Activated CD4-positive, alpha-beta T cell treated with anti-CD3 and anti-CD28 coated beads, Interleukin-2, amount 10 ng/mL, durations not matched to agents 24 days and 14 days (primary cell): ENCODE measurements around the gene KLHL30. TPM values are rescaled to one million over a fixed set of nuclear protein-coding genes. Genes with fewer than 3 reads are reported as not detected.
A peak's percentile ranks its signal among the peaks of the same experiment; 100 is the strongest.

Experiments used
- DNase-seq: peaks from one replicate; pipeline ENCODE4 v3.0.0; 2022
- H3K27ac Mint-ChIP-seq: one replicate; pipeline ENCODE4 v1.8.0; 2022; ENCODE audit warnings: mild to moderate bottlenecking, mixed read lengths
- H3K27me3 Mint-ChIP-seq: one replicate; pipeline ENCODE4 v1.8.0; 2022; ENCODE audit warnings: mixed read lengths
- H3K36me3 Mint-ChIP-seq: one replicate; pipeline ENCODE4 v1.8.0; 2022; ENCODE audit warnings: low read depth, mild to moderate bottlenecking, mixed read lengths
- H3K4me1 Mint-ChIP-seq: one replicate; pipeline ENCODE4 v1.8.0; 2021; ENCODE audit warnings: mixed read lengths
- H3K4me3 Mint-ChIP-seq: one replicate; pipeline ENCODE4 v1.8.0; 2022; ENCODE audit warnings: mild to moderate bottlenecking, moderate library complexity, mixed read lengths
- H3K9me3 Mint-ChIP-seq: one replicate; pipeline ENCODE4 v1.8.0; 2021; ENCODE audit warnings: mixed read lengths
- intact Hi-C: fragments of 100-400 bp; cut with micrococcal nuclease; formaldehyde crosslinking; loops from one replicate; pipeline ENCODE4 v1.15.1; 2023
- total RNA-seq: library from RNA; stranded (reverse); gene quantifications from 2 replicates; pipeline ENCODE4 v1.2.3, GENCODE V29; 2022

Gene KLHL30
- not detected in 2 replicates for total RNA-seq

GRCh38 chr2:238138331-238139195, at the start of gene KLHL30:
Gene KLHL30 (plus strand): TSS chr2:238138668. CDS start chr2:238140755, 2,087 bp downstream.
- no peak within 1 kb of the TSS for H3K4me3 Mint-ChIP-seq
- H3K27ac Mint-ChIP-seq: no peak within 1 kb of the TSS
- H3K4me1 Mint-ChIP-seq: no peaks in the 10 kb centered on the region
- intact Hi-C loops: loop anchor here (10.0 kb wide), 1 partner anchor 284 kb away; the partner anchor contains the start of gene RAMP1
- H3K36me3 Mint-ChIP-seq: no peaks in the 10 kb centered on the region
- no peaks in the 10 kb centered on the region for H3K9me3 Mint-ChIP-seq
- no peak for DNase-seq
- no peaks in the 10 kb centered on the region for H3K27me3 Mint-ChIP-seq

GRCh38 chr2:238090887-238091286, 47.6 kb upstream of the KLHL30 start:
- no peaks in the 10 kb centered on the region for H3K27me3 Mint-ChIP-seq
- peaks cover 9% of the 10 kb centered on the region for H3K4me1 Mint-ChIP-seq
- intact Hi-C loops: no loop called here
- no peak for DNase-seq
- no peak overlapping the region for H3K27ac Mint-ChIP-seq
- no peak overlapping the region for H3K4me3 Mint-ChIP-seq
- no peaks in the 10 kb centered on the region for H3K9me3 Mint-ChIP-seq
- peaks cover 47% of the 10 kb centered on the region for H3K36me3 Mint-ChIP-seq

GRCh38 chr2:238091436-238092060, 46.9 kb upstream of the KLHL30 start:
- Mint-ChIP-seq H3K4me3 (no peak overlapping the region), H3K4me1 (peaks cover 7% of the 10 kb centered on the region), H3K27ac (no peak overlapping the region), H3K27me3 (no peaks in the 10 kb centered on the region), H3K9me3 (no peaks in the 10 kb centered on the region), H3K36me3 (peaks cover 46% of the 10 kb centered on the region)
- no peak for DNase-seq
- intact Hi-C loops: no loop called here

- Mint-ChIP-seq H3K9me3 (no peaks in the 10 kb centered on the region), H3K4me1 (peaks cover 2% of the 10 kb centered on the region)
- DNase-seq: no peak
Observed at GRCh38 chr2:238092486-238093035, 45.9 kb upstream of the KLHL30 start.

GRCh38 chr2:238093181-238094140, 45.0 kb upstream of the KLHL30 start:
- Mint-ChIP-seq H3K27ac (no peak overlapping the region), H3K9me3 (no peaks in the 10 kb centered on the region), H3K4me1 (peaks cover 5% of the 10 kb centered on the region), H3K4me3 (no peak overlapping the region), H3K36me3 (peaks cover 37% of the 10 kb centered on the region), H3K27me3 (no peaks in the 10 kb centered on the region)
- no peak for DNase-seq
- intact Hi-C loops: no loop called here

More at GRCh38 chr2:238092486-238093035, 45.9 kb upstream of the KLHL30 start:
- H3K27ac Mint-ChIP-seq: no peak overlapping the region
- peaks cover 40% of the 10 kb centered on the region for H3K36me3 Mint-ChIP-seq
- H3K4me3 Mint-ChIP-seq: no peak overlapping the region
- no peaks in the 10 kb centered on the region for H3K27me3 Mint-ChIP-seq
- intact Hi-C loops: no loop called here

GRCh38 chr2:238094438-238095022, 43.9 kb upstream of the KLHL30 start:
- H3K27me3 Mint-ChIP-seq: no peaks in the 10 kb centered on the region
- no peaks in the 10 kb centered on the region for H3K9me3 Mint-ChIP-seq
- no peak overlapping the region for H3K27ac Mint-ChIP-seq
- H3K4me3 Mint-ChIP-seq: no peak overlapping the region
- intact Hi-C loops: no loop called here
- peaks cover 39% of the 10 kb centered on the region for H3K36me3 Mint-ChIP-seq
- H3K4me1 Mint-ChIP-seq: peaks cover 11% of the 10 kb centered on the region
- DNase-seq: no peak

GRCh38 chr2:238095143-238095542, 43.3 kb upstream of the KLHL30 start:
- no peak overlapping the region for H3K27ac Mint-ChIP-seq
- intact Hi-C loops: no loop called here
- H3K4me1 Mint-ChIP-seq: peaks cover 11% of the 10 kb centered on the region
- no peak overlapping the region for H3K4me3 Mint-ChIP-seq
- DNase-seq: no peak
- H3K36me3 Mint-ChIP-seq: peaks cover 39% of the 10 kb centered on the region
- no peaks in the 10 kb centered on the region for H3K9me3 Mint-ChIP-seq
- no peaks in the 10 kb centered on the region for H3K27me3 Mint-ChIP-seq

GRCh38 chr2:238096311-238097011, 42.0 kb upstream of the KLHL30 start:
- H3K4me1 Mint-ChIP-seq: peaks cover 11% of the 10 kb centered on the region
- intact Hi-C loops: no loop called here
- H3K27ac Mint-ChIP-seq: no peak overlapping the region
- H3K27me3 Mint-ChIP-seq: no peaks in the 10 kb centered on the region
- no peak for DNase-seq
- peaks cover 31% of the 10 kb centered on the region for H3K36me3 Mint-ChIP-seq
- no peaks in the 10 kb centered on the region for H3K9me3 Mint-ChIP-seq
- H3K4me3 Mint-ChIP-seq: no peak overlapping the region

GRCh38 chr2:238097201-238097987, 41.1 kb upstream of the KLHL30 start:
- Mint-ChIP-seq H3K9me3 (no peaks in the 10 kb centered on the region), H3K4me3 (no peak overlapping the region), H3K27me3 (no peaks in the 10 kb centered on the region), H3K27ac (peak overlapping the region; percentile 75), H3K36me3 (peaks cover 30% of the 10 kb centered on the region), H3K4me1 (peaks cover 11% of the 10 kb centered on the region)
- no peak for DNase-seq
- intact Hi-C loops: no loop called here

GRCh38 chr2:238097988-238098871, 40.2 kb upstream of the KLHL30 start:
- peak; percentile 71 for DNase-seq
- Mint-ChIP-seq H3K4me1 (peaks cover 11% of the 10 kb centered on the region), H3K4me3 (no peak overlapping the region), H3K27ac (peak overlapping the region; percentile 85), H3K9me3 (no peaks in the 10 kb centered on the region), H3K36me3 (peaks cover 24% of the 10 kb centered on the region), H3K27me3 (no peaks in the 10 kb centered on the region)
- intact Hi-C loops: no loop called here

- peak overlapping the region; percentile 85 for H3K27ac Mint-ChIP-seq
- H3K27me3 Mint-ChIP-seq: no peaks in the 10 kb centered on the region
- DNase-seq: no peak
- H3K36me3 Mint-ChIP-seq: peaks cover 22% of the 10 kb centered on the region
- no peak overlapping the region for H3K4me3 Mint-ChIP-seq
- H3K4me1 Mint-ChIP-seq: peaks cover 11% of the 10 kb centered on the region
- intact Hi-C loops: no loop called here
- H3K9me3 Mint-ChIP-seq: no peaks in the 10 kb centered on the region
Observed at GRCh38 chr2:238098901-238099713, 39.4 kb upstream of the KLHL30 start.
